ENCODE measurements around the gene PLOD3. TPM values are rescaled to one million over a fixed set of nuclear protein-coding genes. Genes with fewer than 3 reads are reported as not detected.
"Not testable (repeated sequence)": the region's sequence is repeated elsewhere in the genome, so short reads cannot be mapped to it uniquely, and the experiment has no call there.

The PLOD3 gene, protein sequence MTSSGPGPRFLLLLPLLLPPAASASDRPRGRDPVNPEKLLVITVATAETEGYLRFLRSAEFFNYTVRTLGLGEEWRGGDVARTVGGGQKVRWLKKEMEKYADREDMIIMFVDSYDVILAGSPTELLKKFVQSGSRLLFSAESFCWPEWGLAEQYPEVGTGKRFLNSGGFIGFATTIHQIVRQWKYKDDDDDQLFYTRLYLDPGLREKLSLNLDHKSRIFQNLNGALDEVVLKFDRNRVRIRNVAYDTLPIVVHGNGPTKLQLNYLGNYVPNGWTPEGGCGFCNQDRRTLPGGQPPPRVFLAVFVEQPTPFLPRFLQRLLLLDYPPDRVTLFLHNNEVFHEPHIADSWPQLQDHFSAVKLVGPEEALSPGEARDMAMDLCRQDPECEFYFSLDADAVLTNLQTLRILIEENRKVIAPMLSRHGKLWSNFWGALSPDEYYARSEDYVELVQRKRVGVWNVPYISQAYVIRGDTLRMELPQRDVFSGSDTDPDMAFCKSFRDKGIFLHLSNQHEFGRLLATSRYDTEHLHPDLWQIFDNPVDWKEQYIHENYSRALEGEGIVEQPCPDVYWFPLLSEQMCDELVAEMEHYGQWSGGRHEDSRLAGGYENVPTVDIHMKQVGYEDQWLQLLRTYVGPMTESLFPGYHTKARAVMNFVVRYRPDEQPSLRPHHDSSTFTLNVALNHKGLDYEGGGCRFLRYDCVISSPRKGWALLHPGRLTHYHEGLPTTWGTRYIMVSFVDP
- polyA plus RNA-seq (ENCODE audit: insufficient read length in 4 of 4), result 10 to 100 TPM; 37.3 to 50.9 (median 49.0) TPM

DNA sequence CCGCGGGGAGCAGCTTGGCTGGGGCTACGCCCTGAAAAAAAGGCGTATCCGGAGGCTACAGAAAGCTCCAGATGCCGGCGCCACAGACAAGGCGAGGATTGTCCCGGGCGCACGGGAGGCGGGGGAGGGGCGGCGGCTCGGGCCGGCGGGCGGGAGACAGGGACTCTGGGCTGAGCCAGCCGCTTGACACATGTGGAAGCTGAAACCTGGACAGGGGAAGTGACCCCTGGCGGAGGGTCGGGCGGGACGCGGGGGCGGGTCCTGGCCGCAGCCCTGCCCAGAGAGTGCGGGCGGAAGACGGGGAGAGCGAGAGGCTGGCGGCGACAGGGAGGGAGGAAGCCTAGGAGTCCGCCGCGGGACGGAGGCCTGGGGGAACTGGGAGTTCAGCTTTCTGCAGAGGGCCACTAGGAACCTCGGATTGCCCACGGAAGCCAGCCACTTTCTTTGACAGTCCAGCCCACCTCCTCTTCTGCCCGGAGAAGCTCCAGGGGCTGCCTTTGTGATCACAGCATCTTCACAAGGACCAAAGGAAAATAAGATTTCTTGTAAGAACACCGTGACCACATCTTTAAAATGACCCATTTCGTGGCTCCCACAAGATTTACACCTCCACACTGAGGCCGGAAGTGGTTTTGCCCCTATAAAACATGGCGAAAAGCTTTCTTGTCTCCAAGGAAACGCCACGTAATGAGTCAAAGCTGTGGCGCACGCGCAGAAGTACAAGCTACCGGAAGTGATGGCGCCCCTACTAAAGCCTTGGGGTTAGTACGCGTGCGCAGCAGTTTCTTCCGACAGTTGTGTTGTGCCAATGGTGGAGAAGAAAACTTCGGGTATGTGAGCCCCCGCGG lies at the start of gene PLOD3, which contains the start of gene ZNHIT1:
Gene PLOD3, minus strand, starts transcription at position 194 of the 848 bp plus-strand sequence. CDS start 307 bp downstream, outside the sequence.
Gene ZNHIT1, plus strand, starts transcription at position 778 of the 848 bp plus-strand sequence. Its CDS starts 31 bp downstream, at position 809.
- DNase-seq (ENCODE audit: low read depth in 4 of 4, low spot score in 3 of 4), result peak; percentile 92 to 98 (median 98)

- DNase-seq (ENCODE audit: low read depth in 4 of 4, low spot score in 3 of 4), result no peak
Measured at GRCh38 chr7:101265622-101266516, 48.5 kb upstream of the PLOD3 start.

- DNase-seq (ENCODE audit: low read depth in 4 of 4, low spot score in 3 of 4), result peak in 1 of 4 donors; percentile 42
Measured at GRCh38 chr7:101264102-101264706, 46.8 kb upstream of the PLOD3 start.

- DNase-seq (ENCODE audit: low read depth in 4 of 4, low spot score in 3 of 4), result no peak
Measured at GRCh38 chr7:101258243-101258731, 40.9 kb upstream of the PLOD3 start.

DNA sequence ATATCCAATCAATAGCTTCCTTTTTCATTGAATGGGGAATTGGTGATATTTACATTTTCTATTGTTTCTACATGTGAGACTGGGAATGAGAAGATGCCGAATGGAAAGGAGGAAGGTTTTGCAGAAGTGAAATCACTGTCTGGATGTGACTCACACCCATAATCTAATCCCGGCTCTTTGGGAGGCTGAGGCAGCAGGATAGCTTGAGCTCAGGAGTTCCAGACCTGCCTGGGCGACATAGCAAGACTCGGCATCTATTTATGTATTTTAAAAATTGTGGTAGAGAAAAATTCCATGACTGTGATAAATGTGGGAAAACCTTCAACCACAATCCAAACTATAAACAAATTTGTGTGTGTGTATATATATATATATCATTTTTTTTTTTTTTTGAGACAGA lies 38.4 kb upstream of the PLOD3 start:
- DNase-seq (ENCODE audit: low read depth in 4 of 4, low spot score in 3 of 4), result no peak

GRCh38 chr7:101253199-101253598 lies 35.8 kb upstream of the PLOD3 start:
- DNase-seq (ENCODE audit: low read depth in 4 of 4, low spot score in 3 of 4), result not testable (repeated sequence)

GRCh38 chr7:101251871-101252659 lies 34.7 kb upstream of the PLOD3 start:
- peak; percentile 94 to 97 (median 96) for DNase-seq (ENCODE audit: low read depth in 4 of 4, low spot score in 3 of 4)

GRCh38 chr7:101250324-101250723 lies 32.9 kb upstream of the PLOD3 start:
- no peak for DNase-seq (ENCODE audit: low read depth in 4 of 4, low spot score in 3 of 4)

GRCh38 chr7:101248276-101248675 lies 30.9 kb upstream of the PLOD3 start:
- no peak for DNase-seq (ENCODE audit: low read depth in 4 of 4, low spot score in 3 of 4)

GRCh38 chr7:101245147-101245668 lies 27.8 kb upstream of the PLOD3 start:
- no peak for DNase-seq (ENCODE audit: low read depth in 4 of 4, low spot score in 3 of 4)

GRCh38 chr7:101244375-101245146 lies 27.2 kb upstream of the PLOD3 start, which contains the start of gene FIS1:
Gene FIS1, minus strand, starts transcription at chr7:101245081. Its CDS starts 77 bp downstream, at chr7:101245004.
- DNase-seq (ENCODE audit: low read depth in 4 of 4, low spot score in 3 of 4), result peak; percentile 78 to 82 (median 80)

DNA sequence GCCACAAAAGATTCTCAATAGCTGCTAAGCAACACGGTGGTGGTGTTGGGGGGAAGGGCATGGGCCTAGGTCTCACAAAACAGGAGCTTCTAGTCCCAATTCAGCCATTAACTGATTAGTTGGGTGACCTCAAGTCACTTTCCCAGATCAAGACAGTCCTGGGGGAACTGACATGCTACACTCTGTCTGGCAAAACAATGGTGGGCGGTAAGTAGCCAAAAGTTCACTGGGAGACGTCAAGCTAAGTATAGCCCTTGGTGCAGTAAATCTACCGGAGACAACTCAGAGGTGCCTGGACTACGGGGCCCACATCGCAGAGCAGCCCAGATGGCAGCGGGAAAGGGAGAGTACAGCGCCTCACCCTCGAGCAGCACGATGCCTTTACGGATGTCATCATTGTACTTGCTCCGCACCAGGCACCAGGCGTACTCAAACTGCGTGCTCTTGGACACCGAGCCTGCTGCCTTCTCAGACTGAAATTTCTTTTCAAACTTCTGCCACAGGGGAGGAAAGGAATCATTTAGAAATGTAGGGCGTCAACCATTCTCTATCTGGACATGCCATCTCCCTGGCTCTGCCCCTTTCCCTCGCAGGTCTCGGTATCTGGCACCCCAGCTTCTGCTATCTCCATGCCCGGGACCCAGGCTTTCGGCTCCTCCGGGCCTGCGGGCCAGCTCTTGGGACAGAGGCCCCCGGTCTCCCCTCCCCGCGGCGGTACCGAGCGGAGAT lies 26.4 kb upstream of the PLOD3 start:
- no peak for DNase-seq (ENCODE audit: low read depth in 4 of 4, low spot score in 3 of 4)

DNA sequence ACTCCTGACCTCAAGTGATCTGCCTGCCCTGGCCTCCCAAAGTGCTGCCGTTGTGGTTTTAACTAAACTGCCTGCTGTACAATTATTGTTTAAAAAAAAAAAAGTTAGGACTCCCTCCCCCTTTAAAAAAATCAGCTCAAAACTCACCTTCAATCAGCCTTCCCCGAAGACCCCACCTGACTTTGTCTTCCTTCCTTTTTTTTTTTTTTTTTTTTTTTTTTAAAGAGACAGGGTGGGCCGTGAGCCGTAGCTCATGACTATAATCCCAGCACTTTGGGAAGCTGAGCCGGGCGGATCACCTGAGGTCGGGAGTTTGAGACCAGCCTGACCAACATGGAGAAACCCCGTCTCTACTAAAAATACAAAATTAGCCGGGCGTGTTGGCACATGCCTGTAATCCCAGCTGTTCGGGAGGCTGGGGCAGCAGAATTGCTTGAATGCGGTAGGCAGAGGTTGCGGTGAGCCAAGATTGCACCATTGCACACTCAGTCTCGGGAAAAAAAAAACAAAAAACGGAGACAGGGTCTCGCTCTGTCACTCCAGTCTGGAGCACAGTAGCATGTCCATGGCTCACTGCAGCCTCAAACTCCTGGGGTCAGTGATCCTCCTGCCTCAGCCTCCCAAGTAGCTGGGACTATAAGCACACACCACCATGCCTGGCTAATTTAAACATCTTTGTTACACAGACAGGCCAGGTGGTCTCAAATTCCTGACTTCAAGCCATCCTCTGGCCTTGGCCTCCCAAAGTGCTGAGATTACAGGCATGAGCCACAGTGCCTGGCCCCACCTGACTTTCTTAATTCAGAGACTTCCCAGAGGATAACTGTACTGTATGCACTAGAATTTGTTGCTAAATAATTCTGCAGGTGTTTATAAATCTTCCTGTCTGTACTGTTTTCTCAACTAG lies 24.3 kb upstream of the PLOD3 start:
- DNase-seq (ENCODE audit: low read depth in 4 of 4, low spot score in 3 of 4), result no peak

GRCh38 chr7:101241015-101241363 lies 23.6 kb upstream of the PLOD3 start:
- DNase-seq (ENCODE audit: low read depth in 4 of 4, low spot score in 3 of 4), result no peak

DNA sequence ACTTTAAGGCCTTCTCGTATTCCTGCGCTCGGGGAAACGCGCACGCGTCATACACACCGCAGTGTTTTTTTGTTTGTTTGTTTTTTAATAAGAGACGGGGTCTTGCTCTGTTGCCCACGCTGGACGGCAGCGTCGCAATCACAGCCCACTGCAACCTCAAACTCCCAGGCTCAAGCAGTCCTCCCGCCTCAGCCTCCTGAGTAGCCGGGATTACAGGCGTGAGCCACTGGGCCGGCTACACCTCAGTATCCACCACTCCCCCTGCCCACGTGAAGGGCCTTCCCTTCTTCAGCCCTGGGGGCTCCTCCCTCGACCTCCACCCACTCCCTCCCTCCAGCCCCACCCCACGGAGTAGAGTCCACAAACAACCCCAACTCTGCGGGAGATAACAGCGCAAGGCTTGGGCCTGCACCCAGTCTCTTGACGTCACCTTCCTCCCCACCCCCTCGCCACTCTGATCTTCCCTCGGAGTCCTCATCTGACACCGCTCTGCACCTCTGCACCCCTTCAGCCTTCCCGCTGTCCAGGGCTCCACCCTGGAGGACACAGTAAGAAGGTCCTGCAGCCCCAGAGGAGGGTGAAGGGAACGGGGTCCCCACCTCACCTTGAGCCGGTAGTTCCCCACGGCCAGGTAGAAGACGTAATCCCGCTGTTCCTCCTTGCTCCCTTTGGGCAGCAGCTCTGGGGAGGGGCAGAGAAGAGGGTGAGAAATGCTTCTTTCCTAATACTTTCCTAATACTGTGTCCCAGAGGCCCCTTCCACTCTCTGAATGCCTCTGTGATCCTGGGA lies 23.0 kb upstream of the PLOD3 start:
- DNase-seq (ENCODE audit: low read depth in 4 of 4, low spot score in 3 of 4), result no peak
